ENCODE data around the gene POTEJ. TPM values are rescaled to one million over a fixed set of nuclear protein-coding genes. Genes with fewer than 3 reads are reported as not detected.
"Not testable (repeated sequence)": the region's sequence is repeated elsewhere in the genome, so short reads cannot be mapped to it uniquely, and the experiment has no call there.

POTEJ gene
- not detected for total RNA-seq
- long read RNA-seq = 0 reads

- intact Hi-C loops (cut with micrococcal nuclease); ATAC-seq; DNase-seq: not testable (repeated sequence)
Observed at GRCh38 chr2:130611140-130611539, at the start of gene POTEJ. TSS of gene POTEJ (plus strand) at chr2:130611440. CDS start at chr2:130611533, 93 bp downstream.

GRCh38 chr2:130566165-130566564 lies 45.1 kb upstream of the POTEJ start:
- DNase-seq; ATAC-seq; intact Hi-C loops (cut with micrococcal nuclease): not testable (repeated sequence)

- ATAC-seq; intact Hi-C loops (cut with micrococcal nuclease); DNase-seq: not testable (repeated sequence)
Observed at GRCh38 chr2:130571929-130572328, 39.3 kb upstream of the POTEJ start.

GRCh38 chr2:130574230-130574629 lies 37.0 kb upstream of the POTEJ start:
- ATAC-seq; DNase-seq; intact Hi-C loops (cut with micrococcal nuclease): not testable (repeated sequence)

GRCh38 chr2:130576209-130576784 lies 34.9 kb upstream of the POTEJ start:
- DNase-seq; intact Hi-C loops (cut with micrococcal nuclease): not testable (repeated sequence)
- ATAC-seq = peak; percentile 73

- ATAC-seq; intact Hi-C loops (cut with micrococcal nuclease); DNase-seq: not testable (repeated sequence)
Observed at GRCh38 chr2:130577559-130577958, 33.7 kb upstream of the POTEJ start.

GRCh38 chr2:130579121-130579520 lies 32.1 kb upstream of the POTEJ start:
- intact Hi-C loops (cut with micrococcal nuclease); DNase-seq; ATAC-seq: not testable (repeated sequence)

GRCh38 chr2:130581491-130581890 lies 29.7 kb upstream of the POTEJ start:
- ATAC-seq; DNase-seq; intact Hi-C loops (cut with micrococcal nuclease): not testable (repeated sequence)

GRCh38 chr2:130582970-130583369 lies 28.3 kb upstream of the POTEJ start:
- intact Hi-C loops (cut with micrococcal nuclease); ATAC-seq; DNase-seq: not testable (repeated sequence)

- DNase-seq; intact Hi-C loops (cut with micrococcal nuclease); ATAC-seq: not testable (repeated sequence)
Observed at GRCh38 chr2:130583582-130583981, 27.7 kb upstream of the POTEJ start.

- intact Hi-C loops (cut with micrococcal nuclease); DNase-seq; ATAC-seq: not testable (repeated sequence)
Observed at GRCh38 chr2:130584726-130585125, 26.5 kb upstream of the POTEJ start.

GRCh38 chr2:130588688-130589458 lies 22.4 kb upstream of the POTEJ start:
- ATAC-seq; DNase-seq; intact Hi-C loops (cut with micrococcal nuclease): not testable (repeated sequence)

- DNase-seq; intact Hi-C loops (cut with micrococcal nuclease): not testable (repeated sequence)
- peak; percentile 53 for ATAC-seq
Observed at GRCh38 chr2:130590170-130590841, 20.9 kb upstream of the POTEJ start.

GRCh38 chr2:130590842-130591359 lies 20.3 kb upstream of the POTEJ start:
- ATAC-seq = peak; percentile 69
- DNase-seq; intact Hi-C loops (cut with micrococcal nuclease): not testable (repeated sequence)

GRCh38 chr2:130592791-130593414 lies 18.3 kb upstream of the POTEJ start:
- intact Hi-C loops (cut with micrococcal nuclease); ATAC-seq; DNase-seq: not testable (repeated sequence)

- DNase-seq; ATAC-seq; intact Hi-C loops (cut with micrococcal nuclease): not testable (repeated sequence)
Observed at GRCh38 chr2:130594011-130594410, 17.2 kb upstream of the POTEJ start.

GRCh38 chr2:130596757-130597156 lies 14.5 kb upstream of the POTEJ start:
- intact Hi-C loops (cut with micrococcal nuclease); ATAC-seq; DNase-seq: not testable (repeated sequence)

GRCh38 chr2:130597994-130598393 lies 13.2 kb upstream of the POTEJ start:
- ATAC-seq; DNase-seq; intact Hi-C loops (cut with micrococcal nuclease): not testable (repeated sequence)

GRCh38 chr2:130598463-130598862 lies 12.8 kb upstream of the POTEJ start:
- ATAC-seq; intact Hi-C loops (cut with micrococcal nuclease): not testable (repeated sequence)

More at GRCh38 chr2:130598463-130598862, 12.8 kb upstream of the POTEJ start:
- not testable (repeated sequence) for DNase-seq

Data from left ventricle myocardium superior (tissue), 1 donor.